B cell (primary cell): Measurements from ENCODE around the gene RALY. TPM values are rescaled to one million over a fixed set of nuclear protein-coding genes. Genes with fewer than 3 reads are reported as not detected.

ENCODE experiments used
- ATAC-seq: fragments of 200-7000 bp; cut with Tn5 transposase; one replicate; pipeline ENCODE4 v1.10.0; 2021; ENCODE audit warnings: low read depth, mild to moderate bottlenecking, moderate number of reproducible peaks, moderate library complexity
- CTCF ChIA-PET: fragments of 350-600 bp; sonication (Branson Sonifier 250); formaldehyde crosslinking; loops from one replicate; lab custom pipeline; 2021; ENCODE audit warnings: antibody characterized with exemption, inconsistent platforms; lab: Charles Lee
- POLR2A ChIA-PET: fragments of 350-600 bp; sonication (Branson Sonifier 250); formaldehyde crosslinking; loops from one replicate; lab custom pipeline; 2021; ENCODE audit warnings: antibody characterized with exemption; lab: Charles Lee
- DNase-seq: peaks from one replicate; pipeline ENCODE4 v3.0.0; 2013
- H2AFZ ChIP-seq: 2 replicates; pipeline ENCODE4 v1.6.1; 2012; ENCODE audit warnings: mild to moderate bottlenecking, low read depth, low read length; ENCODE audit not compliant: insufficient read depth, poor library complexity, severe bottlenecking
- H3K27ac ChIP-seq, 2 donors: 1 replicate in 1 of 2; 2 replicates in 1 of 2; pipeline ENCODE4 v1.5.1; 2012 to 2013; ENCODE audit warnings: low read length in 2 of 2, mild to moderate bottlenecking in 2 of 2, moderate library complexity in 1 of 2
- H3K27me3 ChIP-seq, 4 experiments: fragments of 200-600 bp in 1 of 4; sonication (generic) in 1 of 4; replicated peaks in 1 of 4; 1 replicate in 2 of 4; 2 replicates in 2 of 4; pipeline versions ENCODE4 v1.6.1 to v1.7.0; 2013 to 2016; ENCODE audit warnings: low read length in 3 of 4, mild to moderate bottlenecking in 2 of 4, mixed read lengths in 1 of 4, moderate library complexity in 1 of 4; ENCODE audit not compliant: insufficient read depth in 4 of 4, control insufficient read depth in 3 of 4; ENCODE audit errors: control extremely low read depth in 1 of 4
- H3K36me3 ChIP-seq, 2 experiments: replicated peaks in 1 of 2; 1 replicate in 1 of 2; 2 replicates in 1 of 2; pipeline versions ENCODE4 v1.6.1 to v1.7.1; 2013; ENCODE audit warnings: low read length in 1 of 2; ENCODE audit not compliant: insufficient read depth in 2 of 2, control insufficient read depth in 1 of 2; ENCODE audit errors: control extremely low read depth in 1 of 2, extremely low read depth in 1 of 2
- H3K4me1 ChIP-seq, 2 donors: fragments of 200-600 bp in 1 of 2; sonication (generic) in 1 of 2; 1 replicate in 1 of 2; 2 replicates in 1 of 2; pipeline versions ENCODE4 v1.5.1 to v1.6.1; 2013 to 2017; ENCODE audit warnings: low read length in 2 of 2; ENCODE audit not compliant: control insufficient read depth in 2 of 2, insufficient read depth in 2 of 2
- H3K4me2 ChIP-seq: replicated peaks from 2 replicates; pipeline ENCODE3; 2012; ENCODE audit warnings: mild to moderate bottlenecking, low read depth, low read length; ENCODE audit not compliant: poor library complexity, severe bottlenecking
- H3K4me3 ChIP-seq, 5 experiments: fragments of 200-600 bp in 1 of 5; sonication (generic) in 1 of 5; 1 replicate in 3 of 5; 2 replicates in 2 of 5; pipeline versions ENCODE4 v1.5.1 to v1.7.0; 2011 to 2016; ENCODE audit warnings: low read length in 4 of 5, mild to moderate bottlenecking in 4 of 5, low read depth in 2 of 5, control low read depth in 1 of 5, moderate library complexity in 1 of 5; ENCODE audit not compliant: insufficient read depth in 1 of 5; ENCODE audit errors: control extremely low read depth in 1 of 5, extremely low read depth in 1 of 5
- H3K79me2 ChIP-seq: fragments of 200-600 bp; sonication (generic); one replicate; pipeline ENCODE4 v1.6.0; 2016; ENCODE audit warnings: low read length; ENCODE audit not compliant: control insufficient read depth, insufficient read depth
- H3K9ac ChIP-seq: fragments of 200-600 bp; sonication (generic); 2 replicates; pipeline ENCODE4 v1.6.1; 2017; ENCODE audit warnings: mild to moderate bottlenecking, low read length, moderate library complexity
- H3K9me3 ChIP-seq, 3 donors: one replicate each; pipeline versions ENCODE4 v1.6.1 to v1.7.1; 2013; ENCODE audit warnings: low read length in 2 of 3; ENCODE audit not compliant: control insufficient read depth in 2 of 3, insufficient read depth in 1 of 3; ENCODE audit errors: control extremely low read depth in 1 of 3
- H4K20me1 ChIP-seq: 2 replicates; pipeline ENCODE4 v1.6.0; 2012; ENCODE audit warnings: mild to moderate bottlenecking, low read length; ENCODE audit not compliant: insufficient read depth, control insufficient read depth, poor library complexity, severe bottlenecking
- H3K27ac Mint-ChIP-seq: one replicate; pipeline ENCODE4 v1.8.0; 2021; ENCODE audit warnings: mixed read lengths
- H3K27me3 Mint-ChIP-seq: one replicate; pipeline ENCODE4 v1.8.0; 2021; ENCODE audit warnings: mixed read lengths
- H3K4me1 Mint-ChIP-seq: one replicate; pipeline ENCODE4 v1.8.0; 2021; ENCODE audit warnings: mixed read lengths
- H3K4me3 Mint-ChIP-seq: one replicate; pipeline ENCODE4 v1.8.0; 2021; ENCODE audit warnings: mixed read lengths
- H3K9me3 Mint-ChIP-seq: one replicate; pipeline ENCODE4 v1.8.0; 2022; ENCODE audit warnings: mixed read lengths; ENCODE audit not compliant: insufficient read depth
- EZH2 ChIP-seq: IDR thresholded peaks from 2 replicates; pipeline ENCODE4 v1.6.1; 2012; ENCODE audit warnings: borderline replicate concordance, low read depth, mild to moderate bottlenecking, moderate library complexity, low read length; ENCODE audit not compliant: insufficient read depth, poor library complexity, severe bottlenecking
- WGBS: methylation state at CpG from one replicate; pipeline ENCODE4 v1.1.5; 2013; ENCODE audit warnings: missing lambda C conversion rate; ENCODE audit not compliant: insufficient coverage; 5-methylcytosine and 5-hydroxymethylcytosine counted together
- intact Hi-C: fragments of 100-400 bp; cut with micrococcal nuclease; formaldehyde crosslinking; loops from one replicate; pipeline ENCODE4 v1.10.0; 2022
- polyA minus RNA-seq: library from RNA; depleted of rRNA, polyadenylated mRNA; stranded (reverse); fragments of >200 nt; gene quantifications from 2 replicates; pipeline ENCODE4 v1.2.3, GENCODE V29; 2012
- polyA plus RNA-seq: library from polyadenylated mRNA; depleted of rRNA; stranded (reverse); fragments of >200 nt; gene quantifications from 2 replicates; pipeline ENCODE4 v1.2.3, GENCODE V29; 2012
- total RNA-seq, 2 donors: library from RNA; stranded (reverse); fragments of 120-200 nt in 1 of 2; gene quantifications; 1 replicate in 1 of 2; 2 replicates in 1 of 2; pipeline versions ENCODE4 v1.2.3 to v1.2.4, GENCODE V29; 2013 to 2022
- TF ChIP-seq, protein P1 (sequence below): fragments of 200-600 bp; IDR thresholded peaks from one replicate; pipeline ENCODE4 v1.8.0; 2022; ENCODE audit warnings: antibody characterized with exemption, mild to moderate bottlenecking

Gene RALY
- total RNA-seq = 94.4 and 97.3 TPM in 2 replicates
- total RNA-seq (2013) = 61.5 TPM
- polyA plus RNA-seq = 84.1 and 89.8 TPM in 2 replicates
- polyA minus RNA-seq = 79.3 and 103 TPM in 2 replicates

DNA sequence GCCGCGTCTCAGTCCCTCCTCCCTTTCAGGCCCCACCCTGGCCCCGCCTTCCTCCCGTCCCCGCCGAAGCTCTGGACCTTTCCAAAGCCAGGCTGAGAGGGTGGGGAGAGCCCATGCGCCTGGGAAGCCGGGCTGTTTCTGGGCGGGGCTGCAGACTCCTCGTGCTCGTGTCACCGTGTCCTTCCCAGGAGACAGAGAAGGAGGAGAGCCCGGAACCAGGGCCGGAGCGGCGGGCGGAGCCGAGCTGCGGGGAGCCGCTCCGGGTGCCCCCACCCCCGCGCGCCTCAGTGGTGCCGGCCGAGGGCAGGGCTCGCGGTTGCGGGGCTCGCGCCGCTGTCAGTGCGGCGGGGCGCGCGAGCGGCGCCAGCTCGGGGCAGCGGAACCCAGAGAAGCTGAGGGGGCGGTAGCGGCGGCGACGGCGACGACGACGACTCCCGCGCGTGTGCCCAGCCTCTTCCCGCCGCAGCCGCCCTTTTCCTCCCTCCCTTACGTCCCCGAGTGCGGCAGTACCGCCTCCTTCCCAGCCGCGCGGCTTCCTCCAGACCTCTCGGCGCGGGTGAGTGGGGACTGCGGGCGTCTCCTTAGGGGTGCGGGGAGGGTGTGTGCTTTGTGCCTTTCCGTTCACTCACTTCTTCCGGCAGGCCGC lies at the start of gene RALY:
RALY (plus strand) TSS at position 336 of the 646 bp plus-strand sequence. CDS start 78,164 bp downstream, outside the sequence.
- no peaks in the 10 kb centered on the region for H3K27me3 Mint-ChIP-seq
- H4K20me1 ChIP-seq = peaks cover 50% of the 10 kb centered on the region
- peaks cover 66% of the 10 kb centered on the region for H3K4me1 Mint-ChIP-seq
- CTCF ChIA-PET = interaction anchor here (0.5 to 1.6 kb wide), 7 partner anchors 28 to 545 kb away, joined by 3 to 6 read pairs (median 3); partner anchors contain the start of genes CHMP4B, EIF2S2 and PXMP4
- H3K27ac ChIP-seq = peak within 1 kb of the TSS; percentile 90 to 91
- ATAC-seq = peak; percentile 74
- H3K4me3 Mint-ChIP-seq = peak within 1 kb of the TSS; percentile 92
- H3K27me3 ChIP-seq = no peaks in the 10 kb centered on the region
- H3K4me3 ChIP-seq = peak within 1 kb of the TSS; percentile 94 to 99 (median 98)
- POLR2A ChIA-PET = interaction anchor here (0.5 to 2.3 kb wide), 15 partner anchors 29 to 1715 kb away, joined by 3 to 18 read pairs (median 5); partner anchors contain the start of genes ACTL10, CBFA2T2, CDK5RAP1 and CHMP4B
- H3K9me3 ChIP-seq = no peaks in the 10 kb centered on the region
- peak within 1 kb of the TSS; percentile 99 for H3K27ac Mint-ChIP-seq
- DNase-seq = peak; percentile 99
- TF ChIP-seq EZH2 = no peak
- TF ChIP-seq, protein P1, sequence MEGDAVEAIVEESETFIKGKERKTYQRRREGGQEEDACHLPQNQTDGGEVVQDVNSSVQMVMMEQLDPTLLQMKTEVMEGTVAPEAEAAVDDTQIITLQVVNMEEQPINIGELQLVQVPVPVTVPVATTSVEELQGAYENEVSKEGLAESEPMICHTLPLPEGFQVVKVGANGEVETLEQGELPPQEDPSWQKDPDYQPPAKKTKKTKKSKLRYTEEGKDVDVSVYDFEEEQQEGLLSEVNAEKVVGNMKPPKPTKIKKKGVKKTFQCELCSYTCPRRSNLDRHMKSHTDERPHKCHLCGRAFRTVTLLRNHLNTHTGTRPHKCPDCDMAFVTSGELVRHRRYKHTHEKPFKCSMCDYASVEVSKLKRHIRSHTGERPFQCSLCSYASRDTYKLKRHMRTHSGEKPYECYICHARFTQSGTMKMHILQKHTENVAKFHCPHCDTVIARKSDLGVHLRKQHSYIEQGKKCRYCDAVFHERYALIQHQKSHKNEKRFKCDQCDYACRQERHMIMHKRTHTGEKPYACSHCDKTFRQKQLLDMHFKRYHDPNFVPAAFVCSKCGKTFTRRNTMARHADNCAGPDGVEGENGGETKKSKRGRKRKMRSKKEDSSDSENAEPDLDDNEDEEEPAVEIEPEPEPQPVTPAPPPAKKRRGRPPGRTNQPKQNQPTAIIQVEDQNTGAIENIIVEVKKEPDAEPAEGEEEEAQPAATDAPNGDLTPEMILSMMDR = no peak
- WGBS = under 1% methylated on average over 63 of the region's 72 CpGs
- H2AFZ ChIP-seq = peak within 1 kb of the TSS; percentile 97
- H3K9me3 Mint-ChIP-seq = no peaks in the 10 kb centered on the region
- H3K4me2 ChIP-seq = peak within 1 kb of the TSS; percentile 90
- H3K4me1 ChIP-seq = peaks cover 46 to 54% of the 10 kb centered on the region in 2 donors
- H3K36me3 ChIP-seq = no peaks in the 10 kb centered on the region
- peak within 1 kb of the TSS; percentile 94 for H3K9ac ChIP-seq
- H3K79me2 ChIP-seq = peaks cover 69% of the 10 kb centered on the region
- intact Hi-C loops = loop anchor here (1.0 to 10.0 kb wide), 9 partner anchors 182 to 1549 kb away; partner anchors contain the start of genes ACSS2, ACTL10, CHMP4B and DYNLRB1

GRCh38 chr20:33944914-33945313 lies 48.8 kb upstream of the RALY start:
- H3K27ac ChIP-seq = no peak overlapping the region
- H3K27me3 Mint-ChIP-seq = peaks cover 7% of the 10 kb centered on the region
- 80% methylated on average over 4 of the region's 5 CpGs for WGBS
- no peaks in the 10 kb centered on the region for H4K20me1 ChIP-seq
- TF ChIP-seq, protein P1 = no peak
- no peak for TF ChIP-seq EZH2
- H3K36me3 ChIP-seq = no peaks in the 10 kb centered on the region
- intact Hi-C loops = no loop called here
- no peak overlapping the region for H3K9ac ChIP-seq
- no peaks in the 10 kb centered on the region for H3K27me3 ChIP-seq
- POLR2A ChIA-PET = no interaction called here
- H2AFZ ChIP-seq = no peak overlapping the region
- H3K4me1 Mint-ChIP-seq = no peaks in the 10 kb centered on the region
- H3K4me3 ChIP-seq = no peak overlapping the region
- H3K4me1 ChIP-seq = no peaks in the 10 kb centered on the region
- no peak overlapping the region for H3K4me2 ChIP-seq
- H3K4me3 Mint-ChIP-seq = no peak overlapping the region
- no peaks in the 10 kb centered on the region for H3K79me2 ChIP-seq
- CTCF ChIA-PET = no interaction called here
- DNase-seq = no peak
- peaks cover 15% of the 10 kb centered on the region for H3K9me3 Mint-ChIP-seq
- peaks cover 0 to 25% (median 21%) of the 10 kb centered on the region in 3 donors for H3K9me3 ChIP-seq
- no peak for ATAC-seq
- no peak overlapping the region for H3K27ac Mint-ChIP-seq
